ENCODE measurements around the gene GATAD2B. TPM values are rescaled to one million over a fixed set of nuclear protein-coding genes. Genes with fewer than 3 reads are reported as not detected.

GATAD2B gene
- total and polyA plus RNA-seq, 9 donors = 11.2 to 73.0 (median 55.8) TPM

- Histone ChIP-seq H3K27me3 (no peaks in the 10 kb centered on the region), H3K4me3 (no peak overlapping the region), H3K4me1 (ENCODE audit: insufficient read depth) (no peaks in the 10 kb centered on the region), H3K9me3 (no peaks in the 10 kb centered on the region), H3K36me3 (no peaks in the 10 kb centered on the region), H3K27ac (no peak overlapping the region)
- peak in 2 of 5 donors; percentile 18 to 34 for DNase-seq
- TF ChIP-seq CTCF (IDR thresholded peaks at IDR 0.05) = no peak
- TF ChIP-seq POLR2A (IDR thresholded peaks at IDR 0.05) = no peak
- TF ChIP-seq EP300 (IDR thresholded peaks at IDR 0.05) = no peak
- WGBS, 3 donors = 63 to 66% (median 66%) methylated on average over 5 to 7 of the region's 7 CpGs
- intact Hi-C loops (cut with DNase I) = no loop called here
These were observed 122.3 kb downstream of the GATAD2B start for GRCh38 chr1:153800516-153800915.

GRCh38 chr1:153799566-153800465 is 123.0 kb downstream of the GATAD2B start:
- no peak for TF ChIP-seq POLR2A (IDR thresholded peaks at IDR 0.05)
- TF ChIP-seq CTCF (IDR thresholded peaks at IDR 0.05) = no peak
- no peak for TF ChIP-seq EP300 (IDR thresholded peaks at IDR 0.05)
- intact Hi-C loops (cut with DNase I) = loop anchor here (5.0 to 10.0 kb wide), 5 partner anchors 145 to 185 kb away; partner anchors contain the start of genes DENND4B (in 2 of the 4), RAB13 (in 2 of the 4) and CRTC2 (in 1 of the 4)
- Histone ChIP-seq H3K9me3 (no peaks in the 10 kb centered on the region), H3K27me3 (no peaks in the 10 kb centered on the region), H3K36me3 (no peaks in the 10 kb centered on the region), H3K4me3 (no peak overlapping the region), H3K4me1 (ENCODE audit: insufficient read depth) (no peaks in the 10 kb centered on the region), H3K27ac (no peak overlapping the region)
- DNase-seq = peak in 2 of 5 donors; percentile 9 to 18
- WGBS, 3 donors = 85 to 87% (median 86%) methylated on average over 27 of the region's 27 CpGs

GRCh38 chr1:153799016-153799415 is 123.8 kb downstream of the GATAD2B start:
- Histone ChIP-seq H3K27me3 (no peaks in the 10 kb centered on the region), H3K9me3 (no peaks in the 10 kb centered on the region), H3K4me3 (no peak overlapping the region), H3K27ac (no peak overlapping the region), H3K36me3 (no peaks in the 10 kb centered on the region), H3K4me1 (ENCODE audit: insufficient read depth) (no peaks in the 10 kb centered on the region)
- intact Hi-C loops (cut with DNase I) = loop anchor here (5.0 to 10.0 kb wide), 5 partner anchors 146 to 186 kb away; partner anchors contain the start of genes DENND4B (in 2 of the 4), RAB13 (in 2 of the 4) and CRTC2 (in 1 of the 4)
- peak in 1 of 5 donors; percentile 9 for DNase-seq
- 84 to 91% (median 90%) methylated on average over 4 of the region's 4 CpGs for WGBS, 3 donors
- TF ChIP-seq POLR2A (IDR thresholded peaks at IDR 0.05) = no peak
- TF ChIP-seq CTCF (IDR thresholded peaks at IDR 0.05) = no peak
- TF ChIP-seq EP300 (IDR thresholded peaks at IDR 0.05) = no peak

GRCh38 chr1:153798468-153798780 is 124.3 kb downstream of the GATAD2B start:
- intact Hi-C loops (cut with DNase I) = loop anchor here (5.0 to 10.0 kb wide), 5 partner anchors 146 to 186 kb away; partner anchors contain the start of genes DENND4B (in 2 of the 4), RAB13 (in 2 of the 4) and CRTC2 (in 1 of the 4)
- peak in 1 of 5 donors; percentile 12 for DNase-seq
- Histone ChIP-seq H3K27ac (no peak overlapping the region), H3K4me1 (ENCODE audit: insufficient read depth) (no peaks in the 10 kb centered on the region), H3K9me3 (no peaks in the 10 kb centered on the region), H3K4me3 (no peak overlapping the region), H3K36me3 (no peaks in the 10 kb centered on the region), H3K27me3 (no peaks in the 10 kb centered on the region)
- 58 to 73% (median 63%) methylated on average over 3 of the region's 3 CpGs for WGBS, 3 donors
- TF ChIP-seq CTCF (IDR thresholded peaks at IDR 0.05) (no peak), POLR2A (IDR thresholded peaks at IDR 0.05) (no peak), EP300 (IDR thresholded peaks at IDR 0.05) (no peak)

All from ovary (tissue), 9 donors.